Rectal smooth muscle tissue (tissue), 1 donor: Measurements from ENCODE around the gene CCL24.
"Not testable (repeated sequence)": the region's sequence is repeated elsewhere in the genome, so short reads cannot be mapped to it uniquely, and the experiment has no call there.

ENCODE experiments used
- H3K27ac ChIP-seq: one replicate; pipeline ENCODE4 v1.7.0; 2013; ENCODE audit warnings: low read depth, low read length, inconsistent platforms
- H3K27me3 ChIP-seq: one replicate; pipeline ENCODE4 v1.7.0; 2013; ENCODE audit warnings: low read length; ENCODE audit not compliant: control insufficient read depth, insufficient read depth
- H3K36me3 ChIP-seq: one replicate; pipeline ENCODE4 v1.7.0; 2013; ENCODE audit warnings: low read length; ENCODE audit not compliant: control insufficient read depth, insufficient read depth
- H3K4me1 ChIP-seq: one replicate; pipeline ENCODE4 v1.7.0; 2013; ENCODE audit warnings: low read length; ENCODE audit not compliant: control insufficient read depth, insufficient read depth
- H3K4me3 ChIP-seq: one replicate; pipeline ENCODE4 v1.7.0; 2013; ENCODE audit warnings: low read length
- H3K9ac ChIP-seq: one replicate; pipeline ENCODE4 v1.7.0; 2013; ENCODE audit warnings: low read length

Gene CCL24

GRCh38 chr7:75772081-75773077 lies 41.2 kb downstream of the CCL24 start, which contains the start of gene CCL26:
Gene CCL26 (minus strand): TSS chr7:75772211. CDS start chr7:75772176, 35 bp downstream.
- H3K9ac ChIP-seq: no peak within 1 kb of the TSS
- no peak within 1 kb of the TSS for H3K27ac ChIP-seq

GRCh38 chr7:75771224-75771623 lies 42.4 kb downstream of the CCL24 start:
- Histone ChIP-seq H3K4me3 (no peak overlapping the region), H3K27me3 (no peaks in the 10 kb centered on the region), H3K4me1 (no peaks in the 10 kb centered on the region), H3K36me3 (no peaks in the 10 kb centered on the region), H3K27ac (no peak overlapping the region), H3K9ac (no peak overlapping the region)

More at GRCh38 chr7:75772081-75773077, 41.2 kb downstream of the CCL24 start, which contains the start of gene CCL26:
- Histone ChIP-seq H3K36me3 (no peaks in the 10 kb centered on the region), H3K4me3 (no peak within 1 kb of the TSS), H3K4me1 (no peaks in the 10 kb centered on the region), H3K27me3 (no peaks in the 10 kb centered on the region)

GRCh38 chr7:75762350-75762917 lies 51.2 kb downstream of the CCL24 start:
- Histone ChIP-seq H3K9ac (no peak overlapping the region), H3K27ac (no peak overlapping the region), H3K27me3 (no peaks in the 10 kb centered on the region), H3K4me1 (no peaks in the 10 kb centered on the region), H3K4me3 (no peak overlapping the region), H3K36me3 (no peaks in the 10 kb centered on the region)

DNA sequence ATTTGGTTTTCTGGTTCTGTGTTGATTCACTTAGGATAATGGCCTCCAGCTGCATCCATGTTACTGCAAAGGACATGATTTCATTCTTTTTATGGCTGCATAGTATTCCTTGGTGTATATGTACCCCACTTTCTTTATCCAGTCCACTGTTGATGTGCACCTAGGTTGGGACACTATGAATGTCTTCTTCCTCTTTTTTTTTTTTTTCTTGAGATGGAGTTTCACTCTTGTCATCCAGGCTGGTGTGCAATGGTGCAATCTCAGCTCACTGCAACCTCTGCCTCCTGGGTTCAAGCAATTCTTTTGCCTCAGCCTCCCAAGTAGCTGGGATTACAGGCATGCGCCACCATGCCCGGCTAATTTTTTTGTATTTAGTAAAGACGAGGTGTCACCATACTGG lies 51.8 kb downstream of the CCL24 start:
- H3K27me3 ChIP-seq, H3K36me3 ChIP-seq: not testable (repeated sequence)

More for the DNA sequence above, 51.8 kb downstream of the CCL24 start:
- H3K27ac ChIP-seq, H3K9ac ChIP-seq, H3K4me1 ChIP-seq, H3K4me3 ChIP-seq: not testable (repeated sequence)
